DMS 273 (cell line): ENCODE data around the gene CCM2.
A peak's percentile ranks its signal among the peaks of the same experiment; 100 is the strongest.

Source experiments
- DNase-seq: peaks from one replicate; lab custom pipeline; 2025; ENCODE audit not compliant: unreplicated experiment; lab: John Stamatoyannopoulos, UW

CCM2 gene

DNA sequence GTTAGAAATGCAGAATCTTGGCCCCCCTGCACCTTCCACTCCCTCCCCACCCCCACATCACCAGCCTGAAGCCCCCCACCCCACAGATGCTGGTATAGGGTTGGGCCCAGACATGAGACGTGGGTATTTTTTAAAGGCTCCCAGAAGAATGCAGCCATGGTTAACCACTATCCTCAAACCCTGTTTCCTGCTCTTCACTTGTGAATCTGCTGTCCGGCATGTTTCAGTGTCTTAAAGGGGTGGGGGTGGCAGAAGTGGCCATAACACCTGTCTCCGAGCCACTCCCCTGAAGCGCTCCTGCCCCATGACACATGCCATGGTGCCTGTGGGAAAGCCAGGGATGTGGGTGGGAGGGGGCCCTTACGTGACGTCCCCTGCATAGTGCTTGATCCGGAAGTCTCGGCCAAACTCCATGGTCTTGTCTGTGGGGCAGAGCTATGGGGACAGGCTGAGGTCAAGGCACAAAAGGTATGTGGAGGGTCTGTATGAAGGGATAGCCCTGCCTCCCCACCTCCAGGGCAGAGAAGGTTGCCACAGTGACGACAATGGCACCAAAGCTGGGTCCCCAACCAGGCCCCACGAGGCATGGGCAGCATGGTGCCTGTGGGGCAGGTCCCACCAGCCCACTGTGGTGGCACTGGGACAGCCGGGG lies 30.8 kb upstream of the CCM2 start:
- no peak for DNase-seq

DNA sequence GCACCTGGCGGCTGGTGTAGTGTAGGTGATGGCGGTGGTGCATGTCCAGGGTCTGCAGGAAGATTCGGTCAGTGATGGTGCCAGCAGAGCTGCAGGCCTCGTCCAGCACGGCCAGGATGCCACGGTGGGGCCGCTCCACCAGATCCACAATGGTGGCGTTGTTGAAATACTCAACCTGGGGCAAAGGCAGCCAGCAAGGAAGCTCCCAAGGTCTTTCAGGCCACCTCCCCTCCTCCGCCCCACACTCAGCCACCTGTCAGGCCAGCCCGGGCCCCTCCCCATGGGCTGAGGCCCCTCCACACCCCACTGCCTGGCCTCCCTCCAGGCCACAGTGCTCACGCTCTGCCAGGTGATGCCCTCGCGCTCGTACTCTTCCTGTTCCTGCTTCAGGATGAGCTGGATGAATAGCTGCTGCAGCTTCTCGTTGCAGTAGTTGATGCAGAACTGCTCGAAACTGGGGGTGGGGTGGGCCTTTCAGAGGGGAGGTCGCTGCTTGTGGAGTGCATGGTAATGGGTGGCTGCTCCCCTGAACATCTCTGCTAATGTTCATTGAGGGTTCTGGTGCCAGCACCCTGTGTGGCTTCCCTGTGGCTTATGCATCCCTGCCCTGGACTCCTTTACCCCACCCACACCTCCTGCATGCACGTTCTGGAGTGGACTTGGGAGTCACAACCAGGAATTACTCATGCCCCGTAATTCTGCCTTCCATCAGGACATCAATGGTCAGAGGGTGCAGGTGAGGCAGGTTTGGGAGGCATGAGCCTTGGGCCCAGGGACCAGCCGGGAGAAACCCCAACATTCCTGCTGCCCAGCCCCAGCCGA lies 30.1 kb upstream of the CCM2 start:
- DNase-seq, result no peak

DNA sequence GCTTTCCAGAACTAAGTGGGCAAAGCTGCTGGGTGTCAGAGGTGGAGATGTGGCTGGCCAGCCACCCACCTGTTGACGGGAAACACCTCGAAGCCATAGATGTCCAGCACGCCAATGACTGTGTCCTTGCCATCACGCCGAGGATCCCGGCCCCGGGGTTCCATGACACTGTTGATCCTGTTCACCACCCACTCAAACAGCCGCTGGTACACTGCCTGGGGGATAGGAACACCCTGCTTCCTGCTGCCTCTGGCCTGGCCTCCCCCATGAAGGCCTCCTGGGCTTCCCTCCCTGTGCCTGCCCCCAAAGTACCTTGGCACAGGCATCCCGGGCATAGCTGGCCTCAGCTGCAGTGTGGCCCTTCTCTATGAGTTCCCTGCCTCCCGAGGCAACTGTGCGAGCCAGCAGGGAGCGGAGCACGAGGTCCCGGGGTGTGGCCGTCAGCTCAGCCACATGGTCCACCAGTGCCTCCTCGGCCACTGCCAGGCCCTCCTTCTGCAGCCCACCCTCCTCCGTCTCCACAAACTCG lies 29.4 kb upstream of the CCM2 start:
- no peak for DNase-seq

DNA sequence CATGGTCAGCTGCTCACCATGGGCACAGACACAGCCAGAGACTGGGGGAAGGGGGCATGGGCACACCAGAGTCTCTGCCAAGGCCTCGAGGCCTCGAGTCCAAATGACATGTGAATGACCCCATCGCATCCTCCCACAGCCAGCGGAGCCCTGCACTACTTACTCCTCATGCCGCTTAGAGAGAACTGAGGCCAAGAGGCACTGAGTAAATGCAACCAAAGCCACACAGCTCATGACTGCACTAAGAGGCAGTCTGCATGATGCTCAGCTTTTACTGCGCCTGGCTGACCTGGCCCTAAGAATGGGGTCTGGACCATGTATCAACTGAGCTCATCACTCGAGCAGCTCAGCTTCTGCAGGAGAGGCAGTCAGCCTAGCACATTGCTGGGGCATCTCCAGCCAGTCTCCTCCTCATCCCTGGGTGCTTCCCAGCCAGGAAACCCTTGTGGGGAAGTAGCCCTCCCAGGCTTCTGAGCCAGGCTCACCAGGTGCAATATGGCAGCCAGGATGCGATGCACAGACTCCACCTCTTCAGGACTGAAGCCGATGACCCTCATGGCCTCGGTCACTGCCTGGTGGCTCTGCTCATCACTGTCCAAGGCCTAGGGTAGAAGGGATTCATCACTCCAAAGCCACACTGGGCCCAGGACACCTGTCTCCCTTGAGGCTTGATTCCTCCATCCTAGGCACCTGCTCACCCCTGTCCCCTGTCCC lies 28.7 kb upstream of the CCM2 start:
- DNase-seq, result no peak

DNA sequence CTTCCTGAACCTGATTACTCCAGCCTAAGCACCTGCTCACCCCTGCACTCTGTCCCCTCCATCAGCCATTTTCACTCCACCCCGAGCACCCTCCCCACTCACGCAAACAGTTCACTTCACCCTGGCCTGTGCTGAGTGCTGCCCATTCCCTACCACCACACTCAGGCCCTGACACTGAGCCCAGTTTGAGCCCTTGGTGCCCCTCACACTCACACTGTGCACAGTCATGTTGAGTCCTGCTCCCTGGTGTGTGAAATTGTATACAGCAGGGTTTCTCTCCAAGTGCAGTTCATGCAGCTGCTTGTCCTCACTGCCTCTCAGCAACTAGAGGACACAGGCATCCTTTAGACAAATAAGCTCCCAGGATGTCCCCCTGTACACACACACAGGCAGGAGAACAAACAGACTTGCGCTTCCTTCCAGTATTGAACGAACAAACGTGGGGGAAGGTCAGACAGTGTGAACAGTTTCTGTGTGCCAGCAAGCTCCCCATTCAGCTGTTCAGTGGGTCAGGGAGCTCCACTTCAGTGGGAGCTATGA lies 28.0 kb upstream of the CCM2 start:
- DNase-seq, result no peak

DNA sequence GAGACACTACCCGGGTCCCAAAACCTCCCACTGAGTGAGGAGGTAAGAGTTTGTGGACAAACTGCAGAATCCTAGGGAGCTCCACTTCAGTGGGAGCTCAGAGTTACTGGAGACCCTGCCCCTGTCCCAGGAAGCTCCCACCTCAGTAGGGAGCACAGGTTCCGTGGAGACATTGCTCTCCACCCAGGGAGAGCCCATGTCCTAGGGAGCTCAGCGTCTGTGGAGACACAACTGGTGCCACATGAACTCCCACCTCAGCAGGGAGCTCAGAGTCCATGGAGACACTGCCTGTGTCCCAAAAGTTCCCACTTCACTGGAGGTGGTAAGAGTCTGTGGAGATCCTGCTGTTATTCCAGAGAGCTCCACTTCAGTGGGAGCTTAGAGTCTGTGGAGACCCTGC lies 27.4 kb upstream of the CCM2 start:
- DNase-seq, result no peak

DNA sequence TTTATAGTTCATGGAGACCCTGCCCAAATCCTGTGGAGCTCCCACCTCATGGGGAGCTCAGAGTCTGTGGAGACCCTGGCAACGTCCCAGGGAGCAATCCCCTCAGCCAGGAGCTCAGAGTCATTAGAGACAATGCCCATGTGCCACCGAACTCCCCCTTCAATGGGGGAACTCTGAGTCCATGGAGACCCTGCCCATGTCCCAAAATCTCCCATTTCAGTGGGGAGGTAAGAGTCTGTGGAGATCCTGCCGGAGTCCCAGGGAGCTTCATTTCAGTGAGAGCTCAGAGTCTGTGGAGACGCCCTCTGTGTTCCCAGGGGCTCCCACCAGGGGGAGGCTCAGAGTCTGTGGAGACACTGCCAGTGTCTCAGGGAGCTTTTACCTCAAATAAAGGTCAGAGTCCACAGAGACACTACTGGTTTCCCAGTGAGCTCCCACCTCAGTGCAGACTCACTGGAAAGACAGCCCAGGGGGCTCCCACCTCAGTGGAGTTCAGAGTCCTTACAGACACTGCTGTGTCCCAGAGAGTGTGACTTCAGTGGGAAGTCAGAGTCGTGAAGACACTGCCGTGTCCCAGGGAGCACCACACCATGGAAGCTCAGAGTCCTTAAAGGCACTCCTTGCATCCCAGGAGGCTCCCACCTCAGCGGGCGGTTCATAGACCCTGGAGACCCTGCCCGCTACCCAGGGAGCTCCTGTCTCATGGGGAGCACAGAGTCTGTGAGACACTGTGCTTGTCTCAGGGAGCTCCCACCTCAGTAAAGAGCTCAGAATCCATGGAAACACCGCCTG lies 26.2 kb upstream of the CCM2 start:
- DNase-seq, result peak; percentile 82

DNA sequence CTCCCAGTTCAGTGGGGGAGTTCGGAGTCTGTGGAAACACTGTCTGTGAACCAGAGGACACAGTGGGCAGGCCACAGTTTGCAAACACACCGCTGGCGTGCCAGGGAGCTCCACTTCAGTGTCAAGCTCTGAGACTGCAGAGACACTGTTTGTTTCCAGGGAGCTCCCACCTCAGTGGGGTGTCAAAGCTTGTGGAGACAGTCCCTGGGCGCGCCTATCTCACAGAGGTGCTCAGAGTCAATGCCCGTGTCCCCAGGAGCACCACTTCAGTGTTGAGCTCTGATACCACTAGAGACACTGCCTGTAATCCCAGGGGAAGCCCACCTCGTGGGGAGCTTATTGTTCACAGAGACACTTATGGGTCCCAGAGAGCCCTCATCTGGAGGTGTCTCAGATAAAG lies 25.5 kb upstream of the CCM2 start:
- DNase-seq, result no peak

DNA sequence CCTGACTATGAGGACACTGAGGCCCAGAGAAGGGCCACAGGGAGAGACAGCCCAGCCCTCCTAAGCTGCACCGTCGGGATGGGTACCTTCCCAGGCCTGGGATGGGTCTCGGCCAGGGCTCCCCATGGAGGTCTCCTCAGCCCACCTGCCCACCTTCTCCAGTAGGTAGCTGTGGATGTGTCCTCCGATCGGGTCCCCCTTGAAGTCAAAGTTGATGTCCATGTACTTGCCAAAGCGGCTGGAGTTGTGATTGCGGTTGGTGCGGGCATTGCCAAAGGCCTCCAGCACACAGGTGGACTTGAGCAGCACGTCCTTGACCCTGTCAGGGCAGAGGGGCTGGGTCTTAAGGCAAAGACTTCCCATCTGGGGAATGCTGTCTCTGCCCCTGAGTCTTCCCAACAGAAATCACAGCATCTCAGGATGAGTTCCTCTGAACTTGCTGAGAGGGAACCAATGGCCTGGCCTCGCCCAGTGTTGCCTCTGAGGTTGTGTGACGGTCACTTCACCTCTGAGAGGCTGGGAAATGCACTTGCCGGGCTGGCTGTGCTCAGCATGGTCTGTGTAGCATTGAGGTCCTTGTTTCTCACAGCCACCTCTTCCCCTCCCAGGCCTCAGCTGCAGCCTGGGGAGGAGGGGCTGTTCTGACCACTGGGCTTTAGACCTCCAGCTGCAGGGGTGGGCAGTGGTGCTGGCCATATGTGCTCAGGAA lies 24.5 kb upstream of the CCM2 start:
- DNase-seq, result no peak

DNA sequence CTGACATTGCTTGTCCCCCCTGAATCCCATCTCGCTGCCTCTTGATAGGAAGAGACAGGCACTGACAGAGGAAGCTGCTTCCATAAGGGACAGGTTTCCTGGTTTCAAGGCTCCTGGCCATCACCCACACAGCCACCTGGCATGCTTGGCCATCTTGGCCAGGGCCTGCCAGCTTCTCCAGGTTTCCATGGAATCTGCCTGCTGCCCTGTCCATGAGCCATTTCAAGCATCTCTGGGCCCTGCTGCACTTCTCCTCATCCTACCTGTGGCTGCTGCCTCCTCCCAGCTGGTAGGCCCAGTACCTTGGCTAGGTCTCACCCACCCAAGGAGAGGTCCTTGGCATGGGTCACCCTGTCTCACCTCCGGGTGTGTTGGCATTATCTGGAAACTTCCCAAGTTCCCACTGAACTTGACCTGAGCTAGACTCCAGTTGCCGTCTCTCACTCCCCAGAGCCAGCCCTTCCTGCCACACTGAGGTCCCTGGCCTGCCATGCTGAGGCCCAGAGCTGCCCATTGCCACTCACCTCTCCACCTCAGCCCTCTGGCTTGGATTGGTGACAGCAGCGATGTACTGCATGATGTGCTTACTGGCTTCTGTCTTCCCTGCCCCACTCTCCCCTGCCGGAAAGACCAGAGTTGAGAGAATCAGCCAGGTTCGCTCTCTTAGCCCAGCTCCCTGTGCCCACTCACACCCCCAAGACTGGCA lies 23.8 kb upstream of the CCM2 start:
- DNase-seq, result no peak

DNA sequence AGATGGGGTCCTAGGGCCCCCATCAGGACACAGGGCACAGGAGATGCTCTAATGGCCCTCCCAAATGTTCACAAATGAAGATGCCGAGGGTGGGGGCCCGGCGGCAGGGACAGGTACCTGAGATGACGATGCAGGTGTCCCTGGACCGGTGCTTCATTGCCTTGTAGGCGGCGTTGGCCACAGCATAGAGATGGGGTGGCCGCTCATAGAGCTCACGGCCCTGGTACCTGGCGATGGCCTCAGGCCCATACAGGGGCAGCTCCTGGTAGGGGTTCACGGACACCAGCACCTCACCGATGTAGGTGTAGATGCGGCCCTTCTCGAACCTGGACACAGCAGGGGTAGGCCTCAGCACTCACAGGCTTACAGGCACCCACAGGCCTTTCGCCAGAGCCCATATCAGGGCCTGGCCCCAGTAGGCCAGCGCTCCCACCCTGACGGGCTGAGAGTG lies 23.2 kb upstream of the CCM2 start:
- no peak for DNase-seq

DNA sequence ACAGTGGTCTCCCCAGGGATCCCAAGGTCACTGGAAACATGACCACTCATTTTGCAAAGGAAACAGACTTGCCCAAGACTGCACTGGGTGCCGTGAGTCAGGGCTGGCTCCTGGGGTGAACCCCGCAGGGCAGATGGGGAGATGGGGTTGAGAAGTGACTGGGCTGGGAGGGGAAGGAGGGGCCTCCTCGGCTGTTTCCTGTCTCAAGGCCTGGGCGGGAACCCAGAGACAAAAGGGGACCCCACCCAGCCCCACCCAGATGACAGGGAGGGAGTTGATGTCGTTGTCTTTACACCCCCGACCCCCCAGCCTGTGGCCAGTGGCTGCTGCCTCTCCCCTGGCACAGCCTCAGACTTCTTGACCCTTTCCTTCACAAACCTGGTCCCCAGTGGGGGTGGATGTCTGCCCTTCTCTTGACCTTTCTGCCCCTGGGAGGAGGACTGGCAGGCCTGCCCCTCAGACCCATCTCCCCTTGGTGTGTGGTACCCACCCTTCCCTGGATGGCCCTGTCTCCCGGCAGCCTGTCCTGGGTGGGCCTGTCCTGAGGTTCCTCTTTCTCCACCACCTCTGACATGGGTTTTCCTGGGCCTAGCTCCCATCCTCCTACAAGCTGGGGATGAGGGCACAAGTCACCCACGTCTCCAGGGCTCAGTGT lies 22.6 kb upstream of the CCM2 start:
- DNase-seq, result no peak

DNA sequence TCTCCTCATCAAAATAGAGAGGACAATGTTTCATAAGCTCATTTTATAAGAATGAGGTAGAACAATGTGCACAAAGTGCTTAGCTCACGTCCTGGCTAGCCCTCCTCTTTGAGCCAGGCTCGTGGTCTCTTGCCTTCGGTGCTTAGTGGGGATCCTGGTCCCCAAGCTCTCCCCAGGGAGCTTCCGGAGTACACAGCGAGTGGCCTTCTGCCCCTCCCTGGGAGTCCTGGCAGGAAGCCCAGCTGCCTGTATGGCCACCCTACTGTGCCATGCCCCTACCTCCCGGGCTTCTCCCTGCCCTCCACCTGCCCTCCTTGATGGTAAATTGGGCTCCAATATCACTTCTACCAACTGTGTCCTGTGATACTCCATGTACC lies 22.1 kb upstream of the CCM2 start:
- DNase-seq, result no peak

DNA sequence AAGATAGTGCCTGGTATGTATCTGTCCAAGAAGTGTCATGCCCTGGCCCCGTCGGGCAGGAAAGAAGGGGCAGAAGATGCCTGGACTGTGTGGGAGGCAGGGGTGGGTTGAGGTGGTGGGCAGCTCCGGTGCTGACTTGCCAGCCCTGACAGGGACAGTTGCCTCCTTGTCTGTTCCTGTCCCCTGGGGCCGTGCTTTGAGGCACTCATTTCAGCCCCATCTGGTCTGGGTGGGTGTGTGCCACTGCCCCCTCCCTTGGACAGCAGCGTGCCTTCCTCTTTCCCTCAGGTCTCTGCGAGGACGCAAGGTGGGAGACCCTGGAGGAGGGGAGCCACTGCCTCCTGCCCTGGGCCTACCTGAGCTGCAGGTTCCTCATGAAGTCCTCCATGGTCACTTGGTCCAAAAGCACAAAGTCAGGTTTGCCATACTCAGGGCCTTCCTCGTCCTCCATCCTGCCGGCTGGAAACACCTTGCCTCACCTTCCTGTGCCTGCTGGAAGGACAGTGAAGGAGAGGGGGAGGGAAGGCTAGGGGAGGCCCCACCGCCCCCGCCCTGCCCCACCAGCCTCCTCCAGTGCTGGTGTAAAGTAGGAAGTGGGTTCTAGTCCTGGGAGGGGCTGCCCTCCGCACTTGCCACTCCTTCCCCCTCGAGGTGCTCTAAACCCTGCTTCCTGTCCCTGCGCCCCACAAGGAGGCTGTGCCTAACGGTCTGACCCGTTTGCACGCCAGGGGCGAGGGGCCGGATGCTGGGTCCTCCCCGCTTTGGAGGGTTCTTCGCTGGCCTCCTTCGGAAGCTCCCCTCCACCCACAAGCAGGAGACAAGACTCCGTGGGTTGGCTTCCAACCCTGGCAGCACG lies 21.3 kb upstream of the CCM2 start, which contains the start of gene MYO1G:
Gene MYO1G (minus strand): TSS at position 505 of the 856 bp plus-strand sequence. CDS start 54 bp downstream, at position 451.
- DNase-seq, result no peak

DNA sequence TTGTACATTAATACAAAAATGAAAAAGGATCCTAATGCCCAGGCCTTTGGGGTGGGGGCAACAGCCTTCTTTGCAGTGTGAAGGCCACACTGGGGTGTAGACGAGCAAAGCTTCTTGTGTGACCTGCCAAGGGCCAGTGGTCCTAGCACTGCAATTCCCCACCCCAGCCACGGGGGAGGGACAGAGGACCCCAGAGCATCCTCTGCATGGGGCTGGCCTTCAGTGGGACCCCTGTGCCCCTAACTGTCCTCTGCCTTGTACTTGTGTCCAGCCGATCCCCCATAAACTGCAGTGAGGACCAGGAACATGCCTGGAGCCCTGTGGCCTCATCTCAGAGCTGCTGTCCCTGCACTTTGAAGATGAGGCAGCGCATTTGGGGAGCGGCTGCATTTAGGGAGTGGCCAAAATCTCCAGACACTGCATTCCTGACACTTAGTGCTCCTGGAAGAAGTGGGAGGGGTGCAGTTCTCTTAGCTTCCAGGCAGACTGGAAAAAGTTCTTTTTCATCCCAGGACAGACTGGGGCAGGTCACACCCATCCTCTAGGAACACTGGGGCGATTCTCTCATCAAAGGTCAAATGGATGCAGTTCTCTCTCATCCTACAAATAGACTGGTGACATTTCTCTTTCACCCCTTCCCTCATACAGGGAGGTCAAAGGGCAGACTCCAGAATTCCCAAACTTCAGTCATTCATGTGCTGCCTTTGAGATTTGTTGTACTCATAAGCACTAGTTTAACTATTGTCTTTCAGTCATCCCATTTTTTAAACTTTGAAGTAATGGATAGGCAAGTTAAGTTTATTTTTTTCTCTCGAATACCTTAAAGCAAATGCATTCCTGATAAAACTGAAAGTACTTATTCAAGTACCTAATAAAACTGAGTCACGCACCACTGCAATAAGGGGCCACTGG lies 20.3 kb upstream of the CCM2 start:
- DNase-seq, result no peak

DNA sequence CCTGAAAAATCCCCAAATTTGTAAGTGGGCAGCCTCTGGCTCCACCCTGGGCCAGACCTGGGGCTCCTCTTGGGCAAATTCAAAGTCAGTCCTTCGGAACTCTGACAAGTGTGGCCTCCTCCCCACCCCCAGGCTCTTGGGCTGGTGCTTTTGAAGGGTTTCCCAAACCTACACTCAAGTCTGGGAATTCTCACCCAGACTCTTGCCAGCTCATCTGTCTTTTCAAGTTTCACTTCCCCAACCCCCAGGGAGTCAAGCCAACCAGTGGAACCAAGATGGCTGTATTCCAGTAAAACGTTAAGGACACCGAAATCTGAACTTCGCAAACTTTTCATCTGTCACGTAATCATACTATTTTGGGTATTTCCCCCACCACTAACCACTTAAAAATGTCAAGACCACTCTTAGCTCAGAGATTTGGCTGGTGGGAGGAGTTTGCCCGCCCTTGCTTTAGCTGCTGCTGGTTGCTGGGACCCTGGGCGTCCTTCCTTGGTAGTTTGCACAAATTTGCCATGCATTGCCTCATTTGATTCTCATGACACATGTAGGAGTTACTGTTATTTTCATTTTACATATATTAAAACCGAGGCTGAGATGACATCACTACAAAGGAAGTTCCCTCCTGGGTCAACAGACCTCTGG lies 19.5 kb upstream of the CCM2 start:
- no peak for DNase-seq
